Mesenchymal stem cell (in vitro differentiated cells and primary cell): Measurements from ENCODE around the gene BAIAP2.

ENCODE experiments used
- DNase-seq: peaks from one replicate; pipeline ENCODE4 v3.0.0-alpha.2; 2013
- H2AFZ ChIP-seq: one replicate; pipeline ENCODE4 v1.6.1; 2013; ENCODE audit warnings: low read depth, mild to moderate bottlenecking, control low read depth, inconsistent platforms, low read length, moderate library complexity
- H2AK5ac ChIP-seq: 2 replicates; pipeline ENCODE4 v1.6.1; 2013; ENCODE audit warnings: low read length, moderate library complexity, mild to moderate bottlenecking, inconsistent platforms; ENCODE audit not compliant: severe bottlenecking
- H2BK120ac ChIP-seq: one replicate; pipeline ENCODE4 v1.6.1; 2013; ENCODE audit warnings: low read depth, mild to moderate bottlenecking, inconsistent platforms, low read length, moderate library complexity
- H2BK12ac ChIP-seq, 2 experiments: one replicate each; pipeline ENCODE4 v1.6.1; 2013; ENCODE audit warnings: inconsistent platforms in 2 of 2, low read length in 2 of 2, mild to moderate bottlenecking in 2 of 2, moderate library complexity in 2 of 2, control low read depth in 1 of 2
- H2BK15ac ChIP-seq: one replicate; pipeline ENCODE4 v1.6.1; 2013; ENCODE audit warnings: mild to moderate bottlenecking, low read depth, inconsistent platforms; ENCODE audit not compliant: poor library complexity, severe bottlenecking
- H2BK5ac ChIP-seq: 2 replicates; pipeline ENCODE4 v1.6.1; 2013; ENCODE audit warnings: low read depth, mild to moderate bottlenecking, low read length, control low read depth, inconsistent platforms; ENCODE audit not compliant: poor library complexity, severe bottlenecking
- H3K14ac ChIP-seq, 2 experiments: one replicate each; pipeline ENCODE4 v1.6.1; 2013; ENCODE audit warnings: inconsistent platforms in 2 of 2, low read length in 2 of 2, control low read depth in 1 of 2, mild to moderate bottlenecking in 1 of 2, moderate library complexity in 1 of 2
- H3K18ac ChIP-seq, 2 experiments: one replicate each; pipeline ENCODE4 v1.6.1; 2013; ENCODE audit warnings: inconsistent platforms in 2 of 2, low read length in 2 of 2, control low read depth in 1 of 2, low read depth in 1 of 2, mild to moderate bottlenecking in 1 of 2
- H3K23ac ChIP-seq, 2 experiments: one replicate each; pipeline ENCODE4 v1.6.1; 2013; ENCODE audit warnings: inconsistent platforms in 2 of 2, low read length in 2 of 2, mild to moderate bottlenecking in 2 of 2, moderate library complexity in 2 of 2, control low read depth in 1 of 2
- H3K27ac ChIP-seq: 2 replicates; pipeline ENCODE4 v1.5.1; 2013; ENCODE audit warnings: mild to moderate bottlenecking, moderate library complexity, low read length, control low read depth, inconsistent platforms; ENCODE audit not compliant: poor library complexity, severe bottlenecking
- H3K27me3 ChIP-seq, 2 experiments: 2 replicates each; pipeline versions ENCODE4 v1.6.1 to v1.7.0; 2013; ENCODE audit warnings: low read length in 2 of 2, mild to moderate bottlenecking in 2 of 2, moderate library complexity in 2 of 2, control low read depth in 1 of 2, inconsistent platforms in 1 of 2; ENCODE audit not compliant: control insufficient read depth in 1 of 2, insufficient read depth in 1 of 2
- H3K36me3 ChIP-seq, 2 experiments: 2 replicates each; pipeline versions ENCODE4 v1.6.1 to v1.7.0; 2013; ENCODE audit warnings: low read length in 2 of 2, control low read depth in 1 of 2, inconsistent platforms in 1 of 2, low read depth in 1 of 2, mild to moderate bottlenecking in 1 of 2; ENCODE audit not compliant: insufficient read depth in 2 of 2, control insufficient read depth in 1 of 2
- H3K4ac ChIP-seq, 2 experiments: one replicate each; pipeline ENCODE4 v1.6.1; 2013; ENCODE audit warnings: inconsistent platforms in 2 of 2, low read length in 2 of 2, mild to moderate bottlenecking in 2 of 2, moderate library complexity in 2 of 2, control low read depth in 1 of 2, low read depth in 1 of 2
- H3K4me1 ChIP-seq: 2 replicates; pipeline ENCODE4 v1.6.1; 2013; ENCODE audit warnings: low read depth, low read length, control low read depth; ENCODE audit not compliant: control insufficient read depth, insufficient read depth
- H3K4me2 ChIP-seq: 2 replicates; pipeline ENCODE4 v1.6.1; 2013; ENCODE audit warnings: low read length, mild to moderate bottlenecking, inconsistent platforms; ENCODE audit not compliant: poor library complexity, severe bottlenecking
- H3K4me3 ChIP-seq, 2 experiments: 2 replicates each; pipeline versions ENCODE4 v1.5.1 to v1.7.0; 2013; ENCODE audit warnings: low read length in 2 of 2, mild to moderate bottlenecking in 2 of 2, control low read depth in 1 of 2, low read depth in 1 of 2; ENCODE audit not compliant: insufficient read depth in 1 of 2
- H3K79me1 ChIP-seq: replicated peaks from 2 replicates; pipeline ENCODE4 v1.6.1; 2013; ENCODE audit warnings: mild to moderate bottlenecking, control low read depth, low read length, inconsistent platforms; ENCODE audit not compliant: poor library complexity, severe bottlenecking
- H3K9ac ChIP-seq: 2 replicates; pipeline ENCODE4 v1.7.0; 2013; ENCODE audit warnings: mild to moderate bottlenecking, low read length, moderate library complexity
- H3K9me3 ChIP-seq: 2 replicates; pipeline ENCODE4 v1.7.0; 2013; ENCODE audit warnings: mild to moderate bottlenecking, low read length; ENCODE audit not compliant: control insufficient read depth
- H4K8ac ChIP-seq: one replicate; pipeline ENCODE4 v1.6.1; 2013; ENCODE audit warnings: inconsistent platforms, mild to moderate bottlenecking, low read length, moderate library complexity
- H4K91ac ChIP-seq: one replicate; pipeline ENCODE4 v1.6.1; 2013; ENCODE audit warnings: mild to moderate bottlenecking, low read length, inconsistent platforms
- WGBS: methylation state at CpG from one replicate; pipeline ENCODE4 v1.1.7; 2013; ENCODE audit warnings: mixed read lengths; 5-methylcytosine and 5-hydroxymethylcytosine counted together

The BAIAP2 gene

GRCh38 chr17:81103379-81103778, 68.4 kb downstream of the BAIAP2 start:
- Histone ChIP-seq H2AK5ac (no peak overlapping the region), H2BK15ac (no peak overlapping the region), H3K4me3 (no peak overlapping the region), H2BK12ac (no peak overlapping the region), H4K8ac (no peak overlapping the region), H3K27ac (no peak overlapping the region), H2AFZ (no peak overlapping the region), H3K4me2 (no peak overlapping the region), H3K9me3 (no peaks in the 10 kb centered on the region), H2BK5ac (no peak overlapping the region), H3K79me1 (peaks cover 24% of the 10 kb centered on the region), H3K9ac (no peak overlapping the region), H3K18ac (no peak overlapping the region), H3K14ac (no peak overlapping the region), H4K91ac (no peak overlapping the region), H3K4me1 (peaks cover 12% of the 10 kb centered on the region), H2BK120ac (no peak overlapping the region), H3K36me3 (peaks cover 46 to 100% of the 10 kb centered on the region in 2 experiments), H3K23ac (no peak overlapping the region), H3K27me3 (no peaks in the 10 kb centered on the region), H3K4ac (no peak overlapping the region)
- WGBS = 96% methylated on average over 20 of the region's 20 CpGs
- no peak for DNase-seq

- no peak overlapping the region for H2AFZ ChIP-seq
- H3K27me3 ChIP-seq = no peaks in the 10 kb centered on the region
- H3K9me3 ChIP-seq = no peaks in the 10 kb centered on the region
- peaks cover 36 to 100% of the 10 kb centered on the region in 2 experiments for H3K36me3 ChIP-seq
- no peak overlapping the region for H3K23ac ChIP-seq
- H3K27ac ChIP-seq = no peak overlapping the region
- no peak overlapping the region for H4K91ac ChIP-seq
- no peak overlapping the region for H2BK120ac ChIP-seq
- H3K9ac ChIP-seq = no peak overlapping the region
- H3K4me3 ChIP-seq = no peak overlapping the region
- no peak overlapping the region for H3K4ac ChIP-seq
- no peak overlapping the region for H2BK12ac ChIP-seq
- H2BK5ac ChIP-seq = no peak overlapping the region
- no peak overlapping the region for H3K14ac ChIP-seq
- H3K4me2 ChIP-seq = no peak overlapping the region
- no peak for DNase-seq
- 93% methylated on average over 23 of the region's 24 CpGs for WGBS
- H3K18ac ChIP-seq = no peak overlapping the region
- H2BK15ac ChIP-seq = no peak overlapping the region
- H3K79me1 ChIP-seq = peaks cover 18% of the 10 kb centered on the region
- H3K4me1 ChIP-seq = peaks cover 12% of the 10 kb centered on the region
- no peak overlapping the region for H2AK5ac ChIP-seq
- no peak overlapping the region for H4K8ac ChIP-seq
Measured at GRCh38 chr17:81106716-81107115, 71.8 kb downstream of the BAIAP2 start.

GRCh38 chr17:81108220-81108619, 73.3 kb downstream of the BAIAP2 start:
- Histone ChIP-seq H2AFZ (no peak overlapping the region), H4K91ac (no peak overlapping the region), H3K18ac (no peak overlapping the region), H3K23ac (no peak overlapping the region), H3K79me1 (peaks cover 20% of the 10 kb centered on the region), H2BK15ac (no peak overlapping the region), H3K27me3 (no peaks in the 10 kb centered on the region), H2AK5ac (no peak overlapping the region), H3K14ac (no peak overlapping the region), H3K9ac (no peak overlapping the region), H3K4me2 (no peak overlapping the region), H3K27ac (no peak overlapping the region), H2BK120ac (no peak overlapping the region), H3K4me3 (no peak overlapping the region), H3K4me1 (peaks cover 7% of the 10 kb centered on the region), H3K9me3 (no peaks in the 10 kb centered on the region), H2BK12ac (no peak overlapping the region), H4K8ac (no peak overlapping the region), H3K36me3 (peaks cover 34 to 99% of the 10 kb centered on the region in 2 experiments), H2BK5ac (no peak overlapping the region), H3K4ac (no peak overlapping the region)
- 95% methylated on average over 9 of the region's 9 CpGs for WGBS
- DNase-seq = no peak

GRCh38 chr17:81109957-81110356, 75.0 kb downstream of the BAIAP2 start:
- no peak overlapping the region for H2AFZ ChIP-seq
- no peak overlapping the region for H2BK15ac ChIP-seq
- H3K36me3 ChIP-seq = peaks cover 22 to 94% of the 10 kb centered on the region in 2 experiments
- H3K4me1 ChIP-seq = peaks cover 7% of the 10 kb centered on the region
- no peak overlapping the region for H3K14ac ChIP-seq
- H3K9me3 ChIP-seq = no peaks in the 10 kb centered on the region
- H3K9ac ChIP-seq = no peak overlapping the region
- no peak overlapping the region for H4K91ac ChIP-seq
- H3K4me2 ChIP-seq = no peak overlapping the region
- H3K23ac ChIP-seq = no peak overlapping the region
- H3K27ac ChIP-seq = no peak overlapping the region
- no peaks in the 10 kb centered on the region for H3K27me3 ChIP-seq
- H4K8ac ChIP-seq = no peak overlapping the region
- peaks cover 20% of the 10 kb centered on the region for H3K79me1 ChIP-seq
- H2BK5ac ChIP-seq = no peak overlapping the region
- no peak overlapping the region for H2BK12ac ChIP-seq
- DNase-seq = no peak
- no peak overlapping the region for H2BK120ac ChIP-seq
- no peak overlapping the region for H3K18ac ChIP-seq
- H3K4me3 ChIP-seq = no peak overlapping the region
- H3K4ac ChIP-seq = no peak overlapping the region
- H2AK5ac ChIP-seq = no peak overlapping the region
- 99% methylated on average over 20 of the region's 22 CpGs for WGBS
